Kidney glomerular epithelial cell (primary cell): ENCODE results near the gene FAM20C.
A peak's percentile ranks its signal among the peaks of the same experiment; 100 is the strongest.

ENCODE experiments used
- DNase-seq: peaks from one replicate; lab custom pipeline; 2025; lab: John Stamatoyannopoulos, UW

The FAM20C gene

GRCh38 chr7:191981-192649 is at the start of gene FAM20C:
Gene FAM20C (plus strand): TSS chr7:192571. CDS start chr7:193200, 629 bp downstream.
- peak; percentile 29 for DNase-seq

GRCh38 chr7:143145-143751 is 49.1 kb upstream of the FAM20C start:
- no peak for DNase-seq

GRCh38 chr7:143811-144453 is 48.4 kb upstream of the FAM20C start:
- DNase-seq, result no peak

GRCh38 chr7:144454-144826 is 47.9 kb upstream of the FAM20C start:
- no peak for DNase-seq

GRCh38 chr7:145863-146262 is 46.5 kb upstream of the FAM20C start:
- no peak for DNase-seq

- no peak for DNase-seq
Measured at GRCh38 chr7:148543-148931, 43.8 kb upstream of the FAM20C start.

- DNase-seq, result peak; percentile 98
Measured at GRCh38 chr7:148932-149790, 43.2 kb upstream of the FAM20C start.

- DNase-seq, result no peak
Measured at GRCh38 chr7:149791-150636, 42.4 kb upstream of the FAM20C start.

- no peak for DNase-seq
Measured at GRCh38 chr7:150811-151221, 41.6 kb upstream of the FAM20C start.

GRCh38 chr7:151346-152050 is 40.9 kb upstream of the FAM20C start:
- DNase-seq, result no peak

GRCh38 chr7:152702-153391 is 39.5 kb upstream of the FAM20C start:
- no peak for DNase-seq

GRCh38 chr7:153604-154003 is 38.8 kb upstream of the FAM20C start:
- no peak for DNase-seq

- DNase-seq, result no peak
Measured at GRCh38 chr7:154096-154799, 38.1 kb upstream of the FAM20C start.

- peak; percentile 52 for DNase-seq
Measured at GRCh38 chr7:155469-155900, 36.9 kb upstream of the FAM20C start.

- DNase-seq, result no peak
Measured at GRCh38 chr7:156111-157007, 36.0 kb upstream of the FAM20C start.

- DNase-seq, result no peak
Measured at GRCh38 chr7:157008-157310, 35.4 kb upstream of the FAM20C start.

- DNase-seq, result no peak
Measured at GRCh38 chr7:157771-158625, 34.4 kb upstream of the FAM20C start.

GRCh38 chr7:158771-159170 is 33.6 kb upstream of the FAM20C start:
- no peak for DNase-seq
